Measurements from ENCODE around the gene DLX2.
A peak's percentile ranks its signal among the peaks of the same experiment; 100 is the strongest.
"Not testable (repeated sequence)": the region's sequence is repeated elsewhere in the genome, so short reads cannot be mapped to it uniquely, and the experiment has no call there.

Gene DLX2

DNA sequence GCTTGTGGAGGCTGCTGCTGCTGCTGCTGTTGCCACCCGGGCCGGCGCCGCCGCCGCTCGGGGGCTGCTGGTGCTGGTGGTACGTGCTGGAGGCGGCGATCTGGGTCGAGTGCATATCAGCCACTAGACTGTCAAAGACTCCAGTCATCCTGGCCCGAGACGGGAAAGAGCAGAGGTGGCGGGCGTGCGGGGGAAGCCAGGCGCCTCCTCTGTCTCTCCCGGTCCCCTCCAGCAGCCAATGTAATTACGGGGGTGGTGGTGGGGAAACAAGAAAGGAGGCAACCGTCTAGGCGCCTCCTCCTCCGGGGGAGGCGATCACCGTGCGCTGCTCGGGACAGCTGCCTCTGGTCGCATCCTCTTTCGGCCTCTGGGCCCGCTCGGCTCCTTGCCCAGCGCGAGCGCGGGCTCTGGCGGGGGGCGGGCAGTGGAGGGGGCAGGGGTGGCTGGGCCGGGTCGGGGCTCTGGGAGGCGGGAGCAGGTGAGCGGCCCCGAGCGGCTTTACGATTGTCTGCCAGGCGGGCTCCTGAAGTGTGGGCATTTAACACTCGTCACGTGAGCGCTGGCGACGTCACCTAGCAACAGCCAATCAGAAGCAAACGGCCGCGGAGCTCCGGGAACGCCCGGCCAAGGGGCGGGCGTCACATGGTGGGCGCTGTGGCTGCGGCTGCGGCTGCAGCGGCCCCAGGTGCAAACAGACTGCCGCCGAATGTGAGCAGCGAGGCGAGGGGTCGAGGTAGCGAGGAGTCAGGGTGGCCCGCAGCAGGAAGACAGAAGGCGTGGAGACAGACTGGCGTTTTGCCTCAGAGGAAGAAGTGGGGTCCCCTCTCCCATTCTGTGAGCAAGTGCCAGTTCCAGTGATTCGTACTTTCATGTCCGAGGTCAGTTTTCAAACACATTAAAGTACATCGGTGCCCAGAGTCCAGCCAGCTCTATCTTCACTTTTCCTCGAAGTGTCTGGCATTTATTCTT is at the start of gene DLX2:
Gene DLX2, minus strand, starts transcription at position 510 of the 969 bp plus-strand sequence. Its CDS starts 362 bp downstream, at position 148.
- DNase-seq: peak; percentile 48

DNA sequence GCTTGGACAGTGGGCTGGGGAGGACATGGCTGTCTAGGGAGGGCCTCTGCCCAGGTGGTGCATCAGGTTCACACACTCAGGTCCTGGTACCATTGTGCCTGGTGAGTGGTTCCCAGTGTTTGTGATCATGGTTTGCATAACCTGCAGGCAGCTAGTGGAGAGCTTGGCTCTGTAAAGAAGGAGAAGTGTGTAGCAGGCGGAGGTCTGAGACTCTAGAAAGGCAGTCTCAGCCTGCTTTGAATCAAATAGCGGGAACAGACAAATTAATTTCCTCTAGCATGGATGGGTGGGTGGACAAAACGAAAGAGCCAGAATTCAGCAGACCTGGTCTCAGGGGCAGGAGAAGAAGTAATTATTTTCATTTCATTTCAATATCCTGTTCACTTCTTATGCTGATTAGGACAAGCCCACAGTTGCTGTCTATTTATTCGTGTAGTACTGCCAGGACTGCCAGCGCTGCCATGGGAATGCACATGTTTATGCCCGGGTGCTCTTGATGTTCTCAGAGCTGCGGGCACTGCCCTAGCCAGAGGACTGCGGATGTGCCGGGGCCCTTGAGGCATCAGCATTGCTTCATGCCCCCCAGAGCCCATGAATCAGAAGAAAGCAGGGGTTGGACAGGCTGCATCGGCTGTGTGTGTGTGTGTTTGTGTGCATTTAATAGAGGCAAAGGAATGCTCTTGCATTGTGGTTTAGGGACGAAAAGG is 45.4 kb upstream of the DLX2 start:
- DNase-seq: no peak

DNA sequence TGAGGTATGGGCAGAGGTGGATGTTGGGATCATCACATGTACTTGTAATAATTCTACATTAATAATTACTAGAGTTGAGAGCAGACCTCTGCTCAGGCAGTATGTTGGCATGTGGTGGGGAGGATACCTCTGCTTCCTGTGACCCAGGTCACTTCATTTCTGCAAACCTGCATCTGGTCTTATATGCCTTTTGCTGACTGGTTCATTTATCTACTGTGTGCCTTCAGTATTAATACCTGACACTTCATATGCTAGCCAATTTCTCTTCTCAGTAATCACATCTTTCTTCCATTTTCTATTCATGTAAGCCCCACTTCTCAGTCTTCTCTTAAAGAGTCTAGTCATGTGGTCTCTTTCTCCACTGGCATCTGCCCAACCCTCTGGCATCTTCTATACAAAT is 41.1 kb upstream of the DLX2 start:
- DNase-seq: no peak

DNA sequence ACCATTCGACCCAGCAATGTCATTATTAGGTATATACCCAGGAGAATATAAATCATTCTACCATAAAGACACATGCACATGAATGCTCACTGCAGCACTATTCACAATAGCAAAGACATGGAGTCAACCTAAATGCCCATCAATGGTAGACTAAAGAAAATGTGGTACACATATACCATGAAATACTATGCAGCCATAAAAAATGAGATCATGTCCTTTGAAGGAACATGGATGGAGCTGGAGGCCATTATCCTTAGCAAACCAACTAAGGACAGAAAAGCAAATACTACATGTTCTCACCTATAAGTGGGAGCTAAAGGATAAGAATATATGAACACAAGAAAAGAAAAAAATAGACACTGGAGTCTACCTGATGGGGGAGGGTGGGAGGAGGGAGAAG is 36.0 kb upstream of the DLX2 start:
- not testable (repeated sequence) for DNase-seq

DNA sequence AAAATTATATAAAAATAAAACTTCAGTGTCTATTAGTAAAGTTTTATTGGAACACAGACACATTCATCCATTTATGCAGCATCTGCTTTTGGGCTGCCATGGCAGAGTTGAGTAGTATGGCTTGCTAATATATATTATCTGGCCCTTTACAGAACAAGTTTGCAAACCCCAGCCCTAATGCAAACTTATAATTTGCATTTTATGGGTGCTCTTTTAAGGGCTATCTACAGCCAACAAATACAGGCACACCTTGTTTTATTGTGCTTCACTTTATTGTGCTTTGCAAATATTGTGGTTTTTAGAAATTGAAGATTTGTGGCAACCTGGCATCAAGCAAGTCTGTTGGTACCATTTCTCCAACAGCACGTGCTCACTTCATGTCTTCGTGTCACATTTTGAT is 35.2 kb upstream of the DLX2 start:
- DNase-seq: no peak

DNA sequence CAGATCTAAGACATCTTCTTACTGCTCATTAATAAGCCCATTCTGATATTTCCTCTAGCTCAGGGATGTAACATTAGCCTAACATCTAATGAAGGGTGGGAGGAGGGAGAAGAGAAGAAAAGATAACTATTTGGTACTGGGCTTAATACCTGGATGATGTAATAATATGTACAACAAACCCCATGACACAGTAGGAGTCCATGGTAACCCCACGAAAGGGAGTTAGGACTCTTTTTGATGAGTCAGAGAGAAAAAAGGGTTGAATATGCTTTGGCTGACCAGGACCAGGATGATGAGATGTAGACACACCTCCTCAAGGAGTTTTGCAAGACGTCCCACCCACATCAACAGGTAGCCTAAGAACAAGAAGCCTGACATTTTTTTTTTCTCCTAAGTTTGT is 34.4 kb upstream of the DLX2 start:
- no peak for DNase-seq

DNA sequence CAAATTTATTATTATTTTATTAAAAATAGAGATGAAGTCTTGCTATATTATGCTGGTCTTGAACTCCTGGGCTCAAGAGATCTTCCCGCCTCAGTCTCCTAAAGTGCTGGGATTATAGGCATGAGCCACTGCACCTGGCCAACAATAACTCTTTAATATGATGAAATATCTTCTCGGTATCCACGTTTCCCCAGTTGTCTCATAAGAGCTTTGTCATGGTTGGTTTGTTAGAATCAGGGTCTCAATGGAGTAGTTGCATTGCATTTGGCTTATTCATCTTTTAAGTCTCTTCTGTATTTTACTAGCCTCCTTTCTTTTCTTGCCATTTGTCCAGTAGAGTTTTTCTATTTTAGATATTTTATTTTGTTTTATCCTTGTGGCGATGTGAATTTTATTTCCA is 32.7 kb upstream of the DLX2 start:
- DNase-seq: no peak

DNA sequence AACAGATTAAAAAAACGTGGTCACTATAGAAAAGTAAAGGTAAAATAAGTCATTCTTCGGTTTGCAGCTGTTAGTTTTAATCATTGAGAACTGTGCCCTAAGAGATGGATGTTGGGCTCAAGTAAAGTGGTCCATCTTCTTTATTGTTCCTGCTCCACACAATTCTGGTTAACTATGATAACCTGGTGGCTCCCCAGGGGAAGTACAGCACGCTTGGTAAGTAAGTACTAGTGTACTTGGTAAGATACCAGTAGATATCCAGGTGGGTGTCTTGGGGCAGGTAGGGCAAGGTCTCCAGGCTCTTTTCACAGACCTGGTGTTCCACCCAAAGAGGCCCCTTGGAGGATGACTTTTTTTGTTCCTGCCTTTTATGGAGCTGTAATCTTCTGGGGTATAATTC is 31.6 kb upstream of the DLX2 start:
- no peak for DNase-seq

DNA sequence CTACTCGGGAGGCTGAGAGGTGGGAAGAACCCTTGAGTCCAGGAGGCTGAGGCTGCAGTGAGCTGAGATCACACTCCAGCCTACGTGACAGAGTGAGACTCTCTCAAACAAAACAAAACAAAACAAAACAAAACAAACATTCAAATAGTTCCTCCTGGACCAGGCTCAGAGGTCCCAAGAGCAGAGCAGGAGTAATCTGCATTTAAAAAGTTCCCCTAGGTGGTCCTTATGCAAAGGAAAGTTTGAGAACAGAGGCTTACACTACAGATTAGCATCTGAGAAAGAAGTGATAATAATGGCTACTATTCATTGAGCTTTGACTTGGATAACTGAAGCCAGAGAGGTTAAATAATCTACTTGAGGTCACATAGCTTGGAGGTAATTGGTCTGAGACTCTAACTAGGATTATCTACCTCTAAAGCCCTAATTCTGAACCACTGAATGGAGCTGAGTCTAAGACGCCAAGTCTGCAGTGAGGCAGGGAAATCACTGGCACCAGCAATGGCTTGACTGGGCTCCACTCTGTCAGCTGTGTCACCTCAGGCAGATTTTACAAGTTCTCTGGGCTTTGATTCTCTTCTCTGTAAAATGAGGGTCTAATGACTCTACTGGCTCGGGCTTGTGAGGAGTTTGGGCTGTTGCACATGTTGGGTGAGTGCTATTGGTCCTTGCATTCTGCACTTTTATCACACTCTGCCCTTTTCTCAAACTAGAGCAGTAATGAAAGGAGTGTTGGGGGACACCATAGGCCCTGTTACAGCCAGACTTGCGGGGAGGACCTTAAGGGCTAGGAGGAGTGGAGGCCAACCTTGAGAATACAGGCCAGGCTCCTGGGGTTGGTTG is 29.2 kb upstream of the DLX2 start:
- DNase-seq: no peak

DNA sequence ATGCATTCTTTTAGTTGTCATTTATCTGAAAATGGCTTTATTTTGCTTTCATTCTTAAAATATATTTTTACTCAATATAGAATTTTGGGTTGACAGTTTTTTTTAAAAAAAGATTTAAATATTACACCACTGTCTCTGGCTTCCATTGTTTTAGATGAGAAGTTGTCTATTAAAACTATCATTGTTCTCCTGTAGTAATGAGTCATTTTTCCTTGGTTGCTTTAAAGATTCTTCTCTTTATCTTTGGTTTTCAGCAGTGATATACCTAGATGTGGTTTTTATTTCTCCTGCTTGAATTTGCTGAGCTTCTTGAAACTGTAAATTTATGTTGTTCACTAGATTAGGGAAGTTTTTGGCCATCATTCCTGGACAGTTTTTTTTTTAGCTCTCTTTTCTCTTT is 26.7 kb upstream of the DLX2 start:
- no peak for DNase-seq

DNA sequence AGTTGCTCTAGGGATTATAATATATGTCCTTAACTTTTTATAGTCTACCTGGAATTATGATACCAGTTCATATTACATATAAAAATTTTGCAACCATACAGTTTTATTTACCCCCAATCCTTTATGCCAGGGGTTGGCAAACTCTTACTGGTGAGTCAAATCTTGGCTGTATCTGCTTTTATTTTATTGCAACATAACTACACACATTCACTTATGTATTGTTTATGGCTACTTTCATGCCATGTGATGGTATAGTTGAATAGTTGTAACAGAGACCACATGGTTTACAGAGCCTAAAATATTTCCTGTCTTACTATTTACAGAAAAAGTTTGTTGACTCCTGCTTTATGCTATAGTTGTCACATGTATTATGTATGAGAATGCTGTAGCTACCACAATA is 25.8 kb upstream of the DLX2 start:
- DNase-seq: no peak

DNA sequence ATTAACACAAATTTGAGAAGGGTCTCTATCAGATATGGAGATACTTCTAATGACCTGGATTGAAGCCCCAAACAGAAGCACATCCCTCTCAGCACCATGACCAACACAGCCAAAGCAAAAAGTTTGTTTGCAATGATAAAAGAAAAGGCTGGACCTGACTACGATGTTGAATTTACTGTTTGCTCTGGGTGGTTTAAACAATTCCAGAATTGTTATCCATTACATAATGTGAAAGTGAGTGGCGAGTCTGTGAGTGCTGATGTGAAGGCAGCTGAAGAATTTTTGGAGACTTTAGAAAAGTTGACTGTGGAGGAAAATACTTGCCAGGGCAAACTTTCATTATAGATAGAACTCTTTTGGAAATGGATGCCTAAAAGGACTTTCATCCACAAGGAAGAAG is 17.4 kb upstream of the DLX2 start:
- DNase-seq: no peak

DNA sequence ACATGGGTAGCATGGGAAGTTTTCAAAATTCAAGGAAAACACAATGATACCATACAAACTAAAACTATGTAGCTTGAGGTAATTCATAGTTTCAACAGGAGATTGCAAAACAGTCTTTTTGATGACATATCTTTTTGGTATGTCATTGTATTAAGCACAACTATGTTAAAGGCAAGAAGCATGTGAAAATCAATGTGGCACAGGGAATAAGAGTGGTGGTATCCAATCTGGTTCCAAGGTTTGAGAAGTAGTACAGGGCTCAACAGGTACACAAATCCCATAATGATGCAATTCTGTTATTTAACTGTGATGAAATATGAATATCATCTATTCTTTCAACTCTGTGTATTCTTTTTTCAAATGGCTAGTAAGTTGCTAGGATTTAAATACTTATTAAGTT is 16.4 kb upstream of the DLX2 start:
- DNase-seq: no peak

DNA sequence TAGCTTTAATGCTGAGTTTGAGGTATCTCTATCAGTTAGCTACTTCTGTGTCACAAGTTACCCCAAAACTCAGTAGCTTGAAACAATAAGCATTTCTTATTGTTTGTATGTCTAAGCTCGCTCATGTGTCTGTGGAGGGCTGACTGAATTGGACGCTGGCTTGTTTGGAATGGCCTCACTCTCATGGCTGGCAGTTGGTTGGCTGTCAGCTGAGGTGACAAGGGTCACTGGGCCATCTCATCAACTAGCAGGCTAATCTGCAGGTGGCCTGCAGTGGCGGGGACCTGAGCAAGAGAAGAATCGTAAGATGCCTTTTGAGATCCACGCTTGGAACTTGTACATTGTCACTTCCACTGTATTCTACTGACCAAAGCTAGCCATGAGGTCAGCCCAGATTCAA is 13.4 kb upstream of the DLX2 start:
- no peak for DNase-seq

DNA sequence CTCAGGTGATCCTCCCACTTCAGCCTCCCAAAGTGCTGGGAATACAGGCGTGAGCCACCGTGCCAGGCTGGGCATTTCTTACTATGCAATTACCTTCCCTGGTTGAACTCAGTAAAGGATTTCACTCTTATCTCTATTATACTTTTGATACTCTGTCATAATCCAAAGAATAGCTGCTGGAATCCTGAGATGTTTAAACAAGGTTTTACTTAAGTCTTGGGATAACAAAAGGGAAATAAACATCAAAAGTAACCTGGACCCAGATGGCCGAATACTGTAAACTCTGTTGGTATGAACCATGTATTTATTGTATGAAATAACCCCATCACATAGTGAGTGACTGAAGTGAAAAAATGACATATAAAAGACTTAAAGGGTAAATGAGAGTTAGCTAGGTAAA is 11.9 kb upstream of the DLX2 start:
- DNase-seq: no peak

DNA sequence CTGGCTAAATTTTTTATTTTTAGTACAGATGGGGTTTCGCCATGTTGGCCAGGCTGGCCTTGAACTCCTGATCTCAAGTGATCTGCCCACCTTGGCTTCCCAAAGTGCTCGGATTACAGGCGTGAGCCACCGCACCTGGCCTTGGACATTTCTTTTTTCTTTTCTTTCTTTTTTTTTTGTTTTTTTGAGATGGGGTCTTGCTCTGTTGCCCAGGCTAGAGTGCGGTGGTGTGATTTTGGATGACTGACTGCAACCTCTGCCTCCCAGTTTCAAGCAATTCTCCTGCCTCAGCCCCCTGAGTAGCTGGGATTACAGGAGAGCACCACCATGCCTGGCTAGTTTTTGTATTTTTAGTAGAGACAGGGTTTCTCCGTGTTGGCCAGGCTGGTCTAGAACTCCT is 11.5 kb upstream of the DLX2 start:
- DNase-seq: not testable (repeated sequence)

DNA sequence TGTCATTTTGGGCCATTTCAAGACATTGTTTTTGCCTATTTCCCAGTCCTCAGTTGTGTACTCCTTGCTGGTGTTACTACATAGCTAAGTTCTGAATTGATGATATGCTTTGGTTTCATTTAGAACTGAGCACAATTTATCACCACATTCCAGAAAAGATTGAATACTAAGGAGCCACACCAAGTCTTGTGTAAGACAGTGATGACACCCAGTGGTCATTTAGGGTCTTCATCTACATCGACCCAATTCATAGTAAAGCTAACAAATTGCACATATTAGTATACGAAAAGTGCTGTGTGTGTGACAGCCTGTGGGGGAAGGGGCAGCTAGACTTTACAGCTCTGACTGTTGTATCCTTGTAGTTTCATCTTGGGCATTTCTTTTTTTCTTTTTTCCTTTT is 10.9 kb upstream of the DLX2 start:
- DNase-seq: no peak

DNA sequence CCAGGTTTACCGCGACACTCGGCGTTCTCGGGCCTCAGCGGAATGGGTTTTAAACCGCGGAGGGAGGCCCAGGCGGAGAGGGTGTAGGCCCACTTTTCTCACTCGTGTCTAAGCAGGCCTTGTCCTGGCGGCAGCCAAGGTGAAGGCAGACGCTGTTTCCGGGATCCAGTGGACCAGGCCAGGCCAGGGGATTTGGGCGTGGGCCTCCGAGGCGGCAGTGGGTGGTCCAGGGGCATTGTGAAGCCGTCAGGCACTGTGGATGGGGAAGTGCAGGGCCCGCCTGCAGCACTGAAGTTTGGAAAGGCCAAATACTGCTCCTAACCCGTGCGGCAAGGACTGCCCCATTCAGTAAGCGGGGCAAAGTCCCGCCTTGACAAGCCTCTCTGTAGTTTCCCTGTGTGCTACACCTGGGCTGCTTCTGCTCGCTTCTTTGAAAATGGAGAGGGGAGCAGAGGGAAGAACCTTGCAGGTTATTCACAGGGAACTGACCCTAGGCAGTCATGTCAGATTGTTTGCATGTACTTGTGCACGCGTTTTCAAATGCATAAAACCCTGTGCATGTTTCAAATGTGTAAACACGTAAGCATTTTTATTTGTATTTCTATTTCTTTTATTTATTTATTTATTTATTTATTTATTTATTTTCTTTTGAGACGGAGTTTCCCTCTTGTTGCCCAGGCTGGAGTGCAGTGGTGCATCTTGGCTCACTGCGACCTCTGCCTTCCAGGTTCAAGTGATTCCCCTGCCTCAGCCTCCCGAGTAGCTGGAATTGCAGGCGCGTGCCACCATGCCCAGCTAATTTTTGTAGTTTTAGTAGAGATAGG is 7.5 kb upstream of the DLX2 start:
- no peak for DNase-seq

DNA sequence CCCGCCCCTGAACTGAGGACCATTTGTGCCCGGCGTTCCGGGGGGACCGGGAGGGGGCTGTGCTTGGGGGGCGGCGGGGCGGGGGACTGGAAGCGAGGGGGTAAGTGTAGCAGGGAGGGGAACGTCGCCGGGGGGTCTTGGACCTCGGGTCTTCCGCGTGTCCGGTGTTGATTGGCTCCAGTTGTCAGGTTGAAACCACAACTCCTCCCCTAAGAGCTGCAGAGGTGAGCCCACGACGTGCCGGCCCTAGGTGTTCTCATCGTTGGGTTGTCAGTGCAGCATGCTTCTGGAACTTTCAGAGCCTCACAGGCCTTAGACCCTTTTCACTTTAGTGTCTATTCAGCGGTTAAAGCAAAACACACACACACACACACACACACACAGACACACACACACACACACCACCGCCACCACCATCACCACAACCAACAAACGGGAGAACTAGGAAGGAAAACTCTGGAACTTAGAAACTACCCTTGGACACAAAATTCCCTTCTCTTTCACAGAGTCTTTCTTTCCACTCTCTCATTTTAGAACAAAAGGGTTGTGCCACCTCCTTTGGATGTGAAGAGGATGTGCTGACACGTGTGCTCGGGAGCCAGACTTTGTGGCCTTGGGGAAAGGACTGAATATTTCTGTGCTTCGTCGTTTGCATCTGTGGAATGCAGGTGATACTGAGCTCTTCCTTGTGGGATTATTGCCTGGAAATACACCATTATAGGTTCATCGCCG is 6.7 kb upstream of the DLX2 start:
- no peak for DNase-seq

DNA sequence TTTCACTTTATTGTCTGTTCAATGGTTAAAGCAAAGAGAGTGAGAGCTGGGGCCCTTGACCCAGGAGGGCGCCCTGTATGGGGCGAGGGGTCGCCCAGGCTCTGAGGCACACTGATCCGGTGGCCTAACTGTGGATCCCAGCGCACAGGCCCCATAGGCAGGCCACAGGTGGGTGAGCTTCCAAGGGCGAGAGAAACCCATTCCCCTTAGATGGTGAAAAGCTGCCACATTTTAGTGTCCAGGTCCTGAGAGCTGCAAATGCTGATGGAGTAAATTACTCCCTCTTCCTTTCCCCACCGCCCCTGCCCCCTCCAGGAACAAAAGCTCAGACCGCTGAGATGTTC is 5.9 kb upstream of the DLX2 start:
- DNase-seq: no peak

DNA sequence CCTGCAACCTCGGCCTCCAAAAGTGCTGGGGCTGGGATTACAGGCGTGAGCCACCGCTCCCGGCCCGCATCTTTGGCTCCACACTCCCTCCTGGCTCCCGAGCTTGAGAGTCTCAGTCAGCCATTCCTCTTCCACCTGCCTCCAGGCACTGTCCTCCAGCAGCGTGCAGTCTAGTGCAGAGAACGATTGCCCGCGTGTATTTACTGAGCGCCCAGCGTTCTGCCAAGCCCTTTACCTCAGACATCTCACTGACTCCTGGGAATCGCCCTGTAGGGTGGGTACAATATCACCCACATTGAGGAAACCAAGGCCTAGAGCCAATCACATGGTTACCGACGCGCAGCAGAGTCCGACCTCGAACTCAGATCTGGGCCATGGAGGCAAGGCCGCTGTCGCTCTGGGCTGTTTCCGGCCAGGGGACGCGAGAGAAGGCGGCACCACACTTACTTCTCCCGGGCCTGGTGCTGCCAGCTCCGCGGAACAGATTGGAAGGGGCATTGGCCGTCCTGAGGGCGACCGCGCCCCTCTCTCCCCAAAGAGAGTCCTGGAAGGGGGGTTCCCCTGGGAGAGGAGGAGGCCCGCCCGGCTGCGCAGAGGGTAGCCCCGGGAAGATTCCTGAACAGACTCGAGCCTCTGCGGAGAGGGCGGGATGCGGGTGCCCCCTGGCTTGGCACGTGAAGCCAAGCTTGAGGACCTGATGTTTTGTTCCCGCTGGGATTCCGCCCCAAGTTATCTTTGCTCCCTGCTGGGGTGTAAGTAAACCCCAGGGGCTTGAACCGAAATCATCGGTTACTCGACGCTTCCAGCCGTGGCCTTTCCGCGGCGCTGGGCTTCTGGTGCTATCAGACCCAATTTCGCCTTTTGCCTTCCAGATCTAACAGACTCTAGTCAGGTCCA is 5.2 kb upstream of the DLX2 start:
- no peak for DNase-seq
